Measurements from ENCODE around the gene ADAMTS6.
A peak's percentile ranks its signal among the peaks of the same experiment; 100 is the strongest.

The ADAMTS6 gene

GRCh38 chr5:65483546-65484346 lies 2.0 kb upstream of the ADAMTS6 start:
- peak overlapping the region; percentile 85 to 86 for H3K4me3 ChIP-seq (ENCODE audit: low read length in 2 of 2)
- H3K27ac ChIP-seq (ENCODE audit: low read depth in 2 of 2, low read length in 2 of 2) = peak overlapping the region in 1 of 2 donors; percentile 62
- H3K9ac ChIP-seq (ENCODE audit: low read depth in 1 of 2, low read length in 2 of 2) = no peak overlapping the region
- peaks cover 7% of the 10 kb centered on the region in 2 donors for H3K4me1 ChIP-seq (ENCODE audit: control insufficient read depth in 2 of 2, insufficient read depth in 2 of 2, low read length in 2 of 2)
- no peaks in the 10 kb centered on the region for H3K36me3 ChIP-seq (ENCODE audit: control insufficient read depth in 2 of 2, insufficient read depth in 2 of 2, low read length in 2 of 2)
- no peaks in the 10 kb centered on the region for H3K9me3 ChIP-seq (ENCODE audit: control insufficient read depth in 2 of 2, low read length in 2 of 2)
- no peaks in the 10 kb centered on the region for H3K27me3 ChIP-seq (ENCODE audit: control insufficient read depth in 2 of 2, insufficient read depth in 2 of 2, low read length in 2 of 2)

GRCh38 chr5:65482736-65483545 lies 1.2 kb upstream of the ADAMTS6 start:
- Histone ChIP-seq H3K27me3 (ENCODE audit: control insufficient read depth in 2 of 2, insufficient read depth in 2 of 2, low read length in 2 of 2) (no peaks in the 10 kb centered on the region), H3K4me3 (ENCODE audit: low read length in 2 of 2) (peak overlapping the region; percentile 85 to 86), H3K27ac (ENCODE audit: low read depth in 2 of 2, low read length in 2 of 2) (peak overlapping the region in 1 of 2 donors; percentile 62), H3K36me3 (ENCODE audit: control insufficient read depth in 2 of 2, insufficient read depth in 2 of 2, low read length in 2 of 2) (no peaks in the 10 kb centered on the region), H3K4me1 (ENCODE audit: control insufficient read depth in 2 of 2, insufficient read depth in 2 of 2, low read length in 2 of 2) (peaks cover 7% of the 10 kb centered on the region in 2 donors), H3K9ac (ENCODE audit: low read depth in 1 of 2, low read length in 2 of 2) (peak overlapping the region; percentile 53 to 55), H3K9me3 (ENCODE audit: control insufficient read depth in 2 of 2, low read length in 2 of 2) (no peaks in the 10 kb centered on the region)

GRCh38 chr5:65482296-65482735 lies 596 bp upstream of the ADAMTS6 start:
- Histone ChIP-seq H3K4me3 (ENCODE audit: low read length in 2 of 2) (peak overlapping the region; percentile 85 to 86), H3K27me3 (ENCODE audit: control insufficient read depth in 2 of 2, insufficient read depth in 2 of 2, low read length in 2 of 2) (no peaks in the 10 kb centered on the region), H3K4me1 (ENCODE audit: control insufficient read depth in 2 of 2, insufficient read depth in 2 of 2, low read length in 2 of 2) (peaks cover 7% of the 10 kb centered on the region in 2 donors), H3K9ac (ENCODE audit: low read depth in 1 of 2, low read length in 2 of 2) (peak overlapping the region; percentile 14 to 55), H3K9me3 (ENCODE audit: control insufficient read depth in 2 of 2, low read length in 2 of 2) (no peaks in the 10 kb centered on the region), H3K36me3 (ENCODE audit: control insufficient read depth in 2 of 2, insufficient read depth in 2 of 2, low read length in 2 of 2) (no peaks in the 10 kb centered on the region), H3K27ac (ENCODE audit: low read depth in 2 of 2, low read length in 2 of 2) (peak overlapping the region; percentile 62 to 68)

- H3K4me3 ChIP-seq (ENCODE audit: low read length in 2 of 2) = peak overlapping the region; percentile 85 to 86
- no peak overlapping the region for H3K27ac ChIP-seq (ENCODE audit: low read depth in 2 of 2, low read length in 2 of 2)
Observed at GRCh38 chr5:65481171-65481581, 544 bp downstream of the ADAMTS6 start.

GRCh38 chr5:65480306-65480865 lies 1.3 kb downstream of the ADAMTS6 start:
- peak overlapping the region; percentile 18 to 59 for H3K9ac ChIP-seq (ENCODE audit: low read depth in 1 of 2, low read length in 2 of 2)
- H3K4me3 ChIP-seq (ENCODE audit: low read length in 2 of 2) = peak overlapping the region; percentile 85 to 86
- no peaks in the 10 kb centered on the region for H3K27me3 ChIP-seq (ENCODE audit: control insufficient read depth in 2 of 2, insufficient read depth in 2 of 2, low read length in 2 of 2)
- no peaks in the 10 kb centered on the region for H3K9me3 ChIP-seq (ENCODE audit: control insufficient read depth in 2 of 2, low read length in 2 of 2)
- H3K36me3 ChIP-seq (ENCODE audit: control insufficient read depth in 2 of 2, insufficient read depth in 2 of 2, low read length in 2 of 2) = no peaks in the 10 kb centered on the region
- peak overlapping the region in 1 of 2 donors; percentile 26 for H3K27ac ChIP-seq (ENCODE audit: low read depth in 2 of 2, low read length in 2 of 2)
- peaks cover 7% of the 10 kb centered on the region in 2 donors for H3K4me1 ChIP-seq (ENCODE audit: control insufficient read depth in 2 of 2, insufficient read depth in 2 of 2, low read length in 2 of 2)

More at GRCh38 chr5:65481171-65481581, 544 bp downstream of the ADAMTS6 start:
- no peaks in the 10 kb centered on the region for H3K9me3 ChIP-seq (ENCODE audit: control insufficient read depth in 2 of 2, low read length in 2 of 2)
- H3K9ac ChIP-seq (ENCODE audit: low read depth in 1 of 2, low read length in 2 of 2) = peak overlapping the region; percentile 33 to 63
- no peaks in the 10 kb centered on the region for H3K36me3 ChIP-seq (ENCODE audit: control insufficient read depth in 2 of 2, insufficient read depth in 2 of 2, low read length in 2 of 2)
- peaks cover 7% of the 10 kb centered on the region in 2 donors for H3K4me1 ChIP-seq (ENCODE audit: control insufficient read depth in 2 of 2, insufficient read depth in 2 of 2, low read length in 2 of 2)
- H3K27me3 ChIP-seq (ENCODE audit: control insufficient read depth in 2 of 2, insufficient read depth in 2 of 2, low read length in 2 of 2) = no peaks in the 10 kb centered on the region

GRCh38 chr5:65479527-65479926 lies 2.2 kb downstream of the ADAMTS6 start:
- no peak overlapping the region for H3K27ac ChIP-seq (ENCODE audit: low read depth in 2 of 2, low read length in 2 of 2)
- H3K4me3 ChIP-seq (ENCODE audit: low read length in 2 of 2) = no peak overlapping the region

GRCh38 chr5:65478336-65478735 lies 3.4 kb downstream of the ADAMTS6 start:
- Histone ChIP-seq H3K27me3 (ENCODE audit: control insufficient read depth in 2 of 2, insufficient read depth in 2 of 2, low read length in 2 of 2) (no peaks in the 10 kb centered on the region), H3K27ac (ENCODE audit: low read depth in 2 of 2, low read length in 2 of 2) (no peak overlapping the region), H3K9me3 (ENCODE audit: control insufficient read depth in 2 of 2, low read length in 2 of 2) (no peaks in the 10 kb centered on the region), H3K9ac (ENCODE audit: low read depth in 1 of 2, low read length in 2 of 2) (no peak overlapping the region), H3K36me3 (ENCODE audit: control insufficient read depth in 2 of 2, insufficient read depth in 2 of 2, low read length in 2 of 2) (no peaks in the 10 kb centered on the region), H3K4me3 (ENCODE audit: low read length in 2 of 2) (no peak overlapping the region), H3K4me1 (ENCODE audit: control insufficient read depth in 2 of 2, insufficient read depth in 2 of 2, low read length in 2 of 2) (peaks cover 6 to 7% of the 10 kb centered on the region in 2 donors)

More at GRCh38 chr5:65479527-65479926, 2.2 kb downstream of the ADAMTS6 start:
- Histone ChIP-seq H3K27me3 (ENCODE audit: control insufficient read depth in 2 of 2, insufficient read depth in 2 of 2, low read length in 2 of 2) (no peaks in the 10 kb centered on the region), H3K4me1 (ENCODE audit: control insufficient read depth in 2 of 2, insufficient read depth in 2 of 2, low read length in 2 of 2) (peaks cover 7% of the 10 kb centered on the region in 2 donors), H3K36me3 (ENCODE audit: control insufficient read depth in 2 of 2, insufficient read depth in 2 of 2, low read length in 2 of 2) (no peaks in the 10 kb centered on the region), H3K9me3 (ENCODE audit: control insufficient read depth in 2 of 2, low read length in 2 of 2) (no peaks in the 10 kb centered on the region), H3K9ac (ENCODE audit: low read depth in 1 of 2, low read length in 2 of 2) (no peak overlapping the region)

- Histone ChIP-seq H3K27me3 (ENCODE audit: control insufficient read depth in 2 of 2, insufficient read depth in 2 of 2, low read length in 2 of 2) (no peaks in the 10 kb centered on the region), H3K27ac (ENCODE audit: low read depth in 2 of 2, low read length in 2 of 2) (no peak overlapping the region), H3K4me3 (ENCODE audit: low read length in 2 of 2) (no peak overlapping the region), H3K4me1 (ENCODE audit: control insufficient read depth in 2 of 2, insufficient read depth in 2 of 2, low read length in 2 of 2) (peaks cover 0 to 7% of the 10 kb centered on the region in 2 donors), H3K36me3 (ENCODE audit: control insufficient read depth in 2 of 2, insufficient read depth in 2 of 2, low read length in 2 of 2) (no peaks in the 10 kb centered on the region), H3K9me3 (ENCODE audit: control insufficient read depth in 2 of 2, low read length in 2 of 2) (no peaks in the 10 kb centered on the region), H3K9ac (ENCODE audit: low read depth in 1 of 2, low read length in 2 of 2) (no peak overlapping the region)
Observed at GRCh38 chr5:65475895-65476294, 5.8 kb downstream of the ADAMTS6 start.

- no peaks in the 10 kb centered on the region for H3K36me3 ChIP-seq (ENCODE audit: control insufficient read depth in 2 of 2, insufficient read depth in 2 of 2, low read length in 2 of 2)
- no peak overlapping the region for H3K27ac ChIP-seq (ENCODE audit: low read depth in 2 of 2, low read length in 2 of 2)
- peaks cover 0 to 2% of the 10 kb centered on the region in 2 donors for H3K4me1 ChIP-seq (ENCODE audit: control insufficient read depth in 2 of 2, insufficient read depth in 2 of 2, low read length in 2 of 2)
- H3K9ac ChIP-seq (ENCODE audit: low read depth in 1 of 2, low read length in 2 of 2) = no peak overlapping the region
- no peak overlapping the region for H3K4me3 ChIP-seq (ENCODE audit: low read length in 2 of 2)
- H3K27me3 ChIP-seq (ENCODE audit: control insufficient read depth in 2 of 2, insufficient read depth in 2 of 2, low read length in 2 of 2) = no peaks in the 10 kb centered on the region
- no peaks in the 10 kb centered on the region for H3K9me3 ChIP-seq (ENCODE audit: control insufficient read depth in 2 of 2, low read length in 2 of 2)
Observed at GRCh38 chr5:65475336-65475735, 6.4 kb downstream of the ADAMTS6 start.
